Keratinocyte (primary cell): Measurements from ENCODE around the gene TIE1. TPM values are rescaled to one million over a fixed set of nuclear protein-coding genes. Genes with fewer than 3 reads are reported as not detected.

Source experiments
- DNase-seq: peaks from one replicate; pipeline ENCODE4 v3.0.0-alpha.2; 2011; ENCODE audit warnings: low read depth, missing footprints, low spot score
- FAIRE-seq: peaks from 2 replicates; lab custom pipeline; 2011; peaks lifted over from hg19 to GRCh38; lab: Jason Lieb, UNC
- H2AFZ ChIP-seq: 2 replicates; pipeline ENCODE4 v1.6.0; 2012; ENCODE audit warnings: low read length, control low read depth, inconsistent platforms; ENCODE audit not compliant: control insufficient read depth
- H3K27ac ChIP-seq: 2 replicates; pipeline ENCODE4 v1.5.1; 2011; ENCODE audit warnings: low read length; ENCODE audit not compliant: control insufficient read depth, insufficient read depth
- H3K27me3 ChIP-seq: 3 replicates; pipeline ENCODE4 v1.6.0; 2011; ENCODE audit warnings: low read length; ENCODE audit not compliant: control insufficient read depth, insufficient read depth; ENCODE audit errors: extremely low read depth
- H3K36me3 ChIP-seq, 2 experiments: 2 replicates in 1 of 2; 3 replicates in 1 of 2; pipeline ENCODE4 v1.5.1; 2011; ENCODE audit warnings: low read length in 2 of 2, mild to moderate bottlenecking in 1 of 2; ENCODE audit not compliant: control insufficient read depth in 2 of 2, insufficient read depth in 2 of 2; ENCODE audit errors: extremely low read depth in 1 of 2
- H3K4me1 ChIP-seq: 3 replicates; pipeline ENCODE4 v1.5.1; 2011; ENCODE audit warnings: low read length; ENCODE audit not compliant: control insufficient read depth, insufficient read depth; ENCODE audit errors: extremely low read depth
- H3K4me2 ChIP-seq: 3 replicates; pipeline ENCODE4 v1.6.0; 2011; ENCODE audit warnings: low read depth, low read length; ENCODE audit not compliant: control insufficient read depth, insufficient read depth; ENCODE audit errors: extremely low read depth
- H3K4me3 ChIP-seq, 3 experiments: fragments of 200-600 bp in 1 of 3; sonication (generic) in 1 of 3; 2 replicates in 2 of 3; 3 replicates in 1 of 3; pipeline ENCODE4 v1.5.1; 2011 to 2016; ENCODE audit warnings: low read length in 3 of 3, mild to moderate bottlenecking in 3 of 3, control low read depth in 2 of 3, inconsistent platforms in 1 of 3, low read depth in 1 of 3, mixed read lengths in 1 of 3, mixed run types in 1 of 3, moderate library complexity in 1 of 3; ENCODE audit not compliant: control insufficient read depth in 2 of 3, insufficient read depth in 2 of 3; ENCODE audit errors: extremely low read depth in 1 of 3
- H3K79me2 ChIP-seq: 2 replicates; pipeline ENCODE4 v1.6.0; 2012; ENCODE audit warnings: low read length; ENCODE audit not compliant: control insufficient read depth, insufficient read depth
- H3K9ac ChIP-seq: 3 replicates; pipeline ENCODE4 v1.6.0; 2011; ENCODE audit warnings: low read length; ENCODE audit not compliant: control insufficient read depth, insufficient read depth; ENCODE audit errors: extremely low read depth
- H3K9me1 ChIP-seq: 3 replicates; pipeline ENCODE4 v1.6.0; 2011; ENCODE audit warnings: low read length; ENCODE audit not compliant: control insufficient read depth, insufficient read depth; ENCODE audit errors: extremely low read depth
- H3K9me3 ChIP-seq: 2 replicates; pipeline ENCODE4 v1.5.1; 2012; ENCODE audit warnings: low read depth, low read length; ENCODE audit not compliant: control insufficient read depth
- H4K20me1 ChIP-seq: 3 replicates; pipeline ENCODE4 v1.6.0; 2011; ENCODE audit warnings: low read length; ENCODE audit not compliant: control insufficient read depth, insufficient read depth; ENCODE audit errors: extremely low read depth
- CTCF ChIP-seq, 3 experiments: IDR thresholded peaks in 1 of 3; conservative IDR thresholded peaks in 1 of 3; optimal IDR thresholded peaks in 1 of 3; 2 replicates in 2 of 3; 3 replicates in 1 of 3; pipeline versions ENCODE3 to v1.5.1; 2011; ENCODE audit warnings: low read length in 3 of 3, mild to moderate bottlenecking in 3 of 3, moderate library complexity in 2 of 3, control low read depth in 1 of 3, inconsistent platforms in 1 of 3; ENCODE audit not compliant: insufficient read depth in 2 of 3; ENCODE audit errors: extremely low read depth in 1 of 3
- EZH2 ChIP-seq: IDR thresholded peaks from one replicate; pipeline ENCODE4 v1.6.1; 2012; ENCODE audit warnings: inconsistent platforms, mild to moderate bottlenecking, low read length, moderate library complexity
- dilution Hi-C: fragments of 300-500 bp; cut with MboI; formaldehyde crosslinking; loops from one replicate; pipeline ENCODE4 v1.7.0; 2020; ENCODE audit warnings: low sequenced_read_pairs; ENCODE audit not compliant: extremely low pct_ligation_motif_present
- polyA plus RNA-seq, 5 experiments: library from polyadenylated mRNA; depleted of rRNA in 3 of 5; stranded (reverse) in 3 of 5; stranded (forward) in 1 of 5; unstranded in 1 of 5; fragments of >200 nt; gene quantifications; 1 replicate in 1 of 5; 2 replicates in 3 of 5; 3 replicates in 1 of 5; pipeline versions ENCODE4 v1.2.1 to v1.2.3, GENCODE V29; 2011 to 2012; ENCODE audit warnings: missing spikeins in 2 of 5, low read depth in 1 of 5, low replicate concordance in 1 of 5

TIE1 gene
- polyA plus RNA-seq, 1 donor (not counting 4 experiments of a cell fraction or from before 2014, with no cell fraction given), result not detected

- Histone ChIP-seq H3K4me3 (no peak overlapping the region), H3K9ac (no peak overlapping the region), H3K79me2 (no peaks in the 10 kb centered on the region), H3K9me3 (no peaks in the 10 kb centered on the region), H2AFZ (no peak overlapping the region), H3K27me3 (peaks cover 3% of the 10 kb centered on the region), H3K9me1 (no peaks in the 10 kb centered on the region), H3K36me3 (no peaks in the 10 kb centered on the region), H3K4me2 (no peak overlapping the region), H4K20me1 (no peaks in the 10 kb centered on the region), H3K4me1 (peaks cover 16% of the 10 kb centered on the region), H3K27ac (no peak overlapping the region)
- dilution Hi-C loops, result no loop called here
- DNase-seq (no peak), FAIRE-seq (no peak)
- no peak for TF ChIP-seq EZH2
- TF ChIP-seq CTCF (optimal IDR thresholded peaks at IDR 0.05 in 1 of 3, IDR thresholded peaks at IDR 0.05 in 1 of 3, conservative IDR thresholded peaks at IDR 0.05 in 1 of 3; ENCODE audit: extremely low read depth in 1 of 3, insufficient read depth in 2 of 3, low read length in 3 of 3), result no peak
Measured at GRCh38 chr1:43345120-43345519, 44.3 kb downstream of the TIE1 start.

DNA sequence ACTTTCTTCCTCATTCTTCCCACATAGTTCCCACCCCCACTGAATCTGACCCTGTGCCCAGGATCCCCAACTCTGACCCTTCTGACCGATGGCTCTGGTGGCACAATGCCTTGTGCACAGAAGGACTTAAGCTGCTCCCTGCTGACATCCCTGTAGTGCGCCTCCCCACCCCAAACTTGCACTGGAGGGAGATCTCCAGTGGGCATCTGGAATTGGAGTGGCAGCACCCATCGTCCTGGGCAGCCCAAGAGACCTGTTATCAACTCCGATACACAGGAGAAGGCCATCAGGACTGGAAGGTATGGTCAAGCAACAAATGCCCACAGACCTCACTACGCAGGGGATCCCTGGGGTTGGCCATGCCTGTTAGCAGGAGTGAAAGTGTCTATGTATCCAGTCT lies 45.9 kb downstream of the TIE1 start:
- Histone ChIP-seq H3K4me1 (peaks cover 16% of the 10 kb centered on the region), H3K9ac (no peak overlapping the region), H3K27ac (no peak overlapping the region), H3K9me1 (no peaks in the 10 kb centered on the region), H3K27me3 (no peaks in the 10 kb centered on the region), H3K4me3 (no peak overlapping the region), H3K4me2 (no peak overlapping the region), H3K9me3 (no peaks in the 10 kb centered on the region), H3K79me2 (no peaks in the 10 kb centered on the region), H4K20me1 (no peaks in the 10 kb centered on the region), H2AFZ (no peak overlapping the region), H3K36me3 (no peaks in the 10 kb centered on the region)
- no peak for TF ChIP-seq EZH2
- dilution Hi-C loops, result no loop called here
- DNase-seq, result no peak
- no peak for FAIRE-seq

DNA sequence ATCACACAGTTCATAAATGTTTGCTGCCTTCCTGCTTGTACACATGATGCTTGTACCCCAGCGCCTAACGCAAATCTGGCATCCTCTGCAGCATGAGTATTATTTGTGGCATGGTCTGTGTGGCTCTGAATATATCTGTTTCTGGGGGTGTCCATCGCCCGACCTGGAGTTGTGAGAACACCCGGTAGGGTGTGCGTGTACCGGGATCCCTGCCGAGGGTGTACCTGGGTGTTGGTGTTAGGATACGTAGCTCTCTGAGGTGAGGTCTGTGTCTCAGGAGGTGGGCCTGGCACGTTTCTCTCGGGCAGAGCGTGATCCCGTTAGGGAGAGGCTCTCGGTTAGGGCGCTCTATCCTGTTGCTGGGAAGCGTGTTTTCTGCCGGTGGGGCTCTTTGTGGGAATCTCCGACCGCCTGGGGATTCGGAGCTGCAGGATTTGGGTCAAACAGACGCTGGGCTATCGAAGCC lies 47.6 kb downstream of the TIE1 start:
- H4K20me1 ChIP-seq, result no peaks in the 10 kb centered on the region
- peak overlapping the region; percentile 90 for H3K4me2 ChIP-seq
- peaks cover 16% of the 10 kb centered on the region for H3K4me1 ChIP-seq
- TF ChIP-seq EZH2 (no peak), CTCF (optimal IDR thresholded peaks at IDR 0.05 in 1 of 3, IDR thresholded peaks at IDR 0.05 in 1 of 3, conservative IDR thresholded peaks at IDR 0.05 in 1 of 3; ENCODE audit: extremely low read depth in 1 of 3, insufficient read depth in 2 of 3, low read length in 3 of 3) (no peak)
- H3K4me3 ChIP-seq, result peak overlapping the region; percentile 41 to 80 (median 70)
- no peaks in the 10 kb centered on the region for H3K9me1 ChIP-seq
- H2AFZ ChIP-seq, result peak overlapping the region; percentile 78
- no peaks in the 10 kb centered on the region for H3K9me3 ChIP-seq
- dilution Hi-C loops, result no loop called here
- no peak for DNase-seq
- peak overlapping the region; percentile 90 for H3K27ac ChIP-seq
- H3K9ac ChIP-seq, result peak overlapping the region; percentile 87
- H3K79me2 ChIP-seq, result no peaks in the 10 kb centered on the region
- no peaks in the 10 kb centered on the region for H3K36me3 ChIP-seq
- H3K27me3 ChIP-seq, result no peaks in the 10 kb centered on the region
- FAIRE-seq, result peak; percentile 55
